Stimulated activated CD4-positive, alpha-beta T cell treated with anti-CD3 and anti-CD28 coated beads, Interleukin-1b, Interleukin-23, amount 100 ng/mL, for 24 hours (primary cell): ENCODE data around the gene LTBP4.

Source experiments
- DNase-seq, 4 experiments: peaks; one replicate each; pipeline ENCODE4 v3.0.0-alpha.2; 2020; ENCODE audit warnings: low read depth in 4 of 4, low spot score in 1 of 4

The LTBP4 gene

DNA sequence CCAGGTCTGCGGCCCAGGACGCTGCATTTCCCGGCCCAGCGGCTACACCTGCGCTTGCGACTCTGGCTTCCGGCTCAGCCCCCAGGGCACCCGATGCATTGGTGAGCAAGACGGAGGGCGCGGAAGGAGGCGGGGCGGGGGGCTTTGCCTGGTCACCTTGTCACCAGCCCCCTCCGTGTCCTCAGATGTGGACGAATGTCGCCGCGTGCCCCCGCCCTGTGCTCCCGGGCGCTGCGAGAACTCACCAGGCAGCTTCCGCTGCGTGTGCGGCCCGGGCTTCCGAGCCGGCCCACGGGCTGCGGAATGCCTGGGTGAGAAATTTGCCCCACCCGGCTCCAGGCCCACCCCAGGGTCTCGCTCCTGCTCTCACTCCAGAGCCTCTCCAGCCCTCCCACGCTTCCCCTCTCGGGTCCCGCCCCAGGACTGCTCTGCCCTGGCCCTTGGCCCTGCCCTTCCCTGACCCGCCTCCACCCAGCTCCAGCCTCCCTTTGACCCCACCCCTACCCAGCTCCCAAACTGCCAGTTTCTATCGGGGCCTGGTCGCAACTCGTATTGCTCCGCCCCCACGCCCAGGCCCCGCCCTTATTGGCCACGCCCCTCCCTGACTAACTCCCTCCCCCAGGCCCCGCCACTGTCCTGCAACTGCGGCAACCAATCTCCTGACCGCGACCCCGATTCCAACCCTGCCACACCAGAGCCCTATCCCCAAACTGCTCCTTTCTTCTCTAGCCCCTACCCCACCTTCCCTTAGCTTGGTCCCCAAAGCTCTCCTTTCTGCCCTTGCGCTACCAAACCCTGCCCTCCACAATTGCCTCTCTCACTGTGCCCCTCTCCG, 8.6 kb downstream of the LTBP4 start:
- DNase-seq, result peak; percentile 77 to 97 (median 90)

DNA sequence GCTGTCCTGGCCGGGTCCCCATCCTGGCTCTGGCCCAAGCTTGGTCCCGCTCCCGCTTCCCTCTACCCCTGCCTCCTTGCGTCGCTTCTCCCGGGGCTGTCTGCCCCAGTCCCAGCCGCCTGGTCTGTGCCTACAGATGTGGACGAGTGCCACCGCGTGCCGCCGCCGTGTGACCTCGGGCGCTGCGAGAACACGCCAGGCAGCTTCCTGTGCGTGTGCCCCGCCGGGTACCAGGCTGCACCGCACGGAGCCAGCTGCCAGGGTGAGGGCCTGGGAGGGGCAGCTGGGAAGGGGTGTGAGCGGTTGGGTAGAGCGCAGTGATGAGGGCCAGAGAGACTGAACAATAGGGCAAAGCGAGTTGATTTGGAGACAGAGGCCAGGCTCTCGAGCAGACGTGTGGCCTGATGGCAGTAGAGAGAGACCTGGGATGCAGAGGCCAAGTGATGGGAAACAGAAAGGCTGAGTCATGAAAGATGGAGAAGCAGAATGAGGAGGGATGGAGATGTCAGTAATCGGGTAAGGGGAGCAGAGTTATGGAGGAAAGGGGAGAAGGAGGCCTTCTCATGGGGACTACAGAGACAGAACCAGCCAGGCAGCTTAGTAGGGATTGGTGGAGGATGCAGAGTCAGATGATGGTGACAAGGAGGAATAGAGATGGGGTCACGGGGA, 9.4 kb downstream of the LTBP4 start:
- peak in 1 of 4 experiments; percentile 33 for DNase-seq

GRCh38 chr19:40611096-40611495, 9.9 kb downstream of the LTBP4 start:
- DNase-seq, result no peak

- DNase-seq, result no peak
Measured at GRCh38 chr19:40611900-40612698, 10.9 kb downstream of the LTBP4 start.

GRCh38 chr19:40612831-40613689, 11.9 kb downstream of the LTBP4 start:
- peak; percentile 62 to 81 (median 76) for DNase-seq

GRCh38 chr19:40613690-40614621, 12.8 kb downstream of the LTBP4 start:
- DNase-seq, result peak; percentile 71 to 87 (median 78)

GRCh38 chr19:40614622-40615411, 13.6 kb downstream of the LTBP4 start:
- peak; percentile 92 to 97 (median 96) for DNase-seq

DNA sequence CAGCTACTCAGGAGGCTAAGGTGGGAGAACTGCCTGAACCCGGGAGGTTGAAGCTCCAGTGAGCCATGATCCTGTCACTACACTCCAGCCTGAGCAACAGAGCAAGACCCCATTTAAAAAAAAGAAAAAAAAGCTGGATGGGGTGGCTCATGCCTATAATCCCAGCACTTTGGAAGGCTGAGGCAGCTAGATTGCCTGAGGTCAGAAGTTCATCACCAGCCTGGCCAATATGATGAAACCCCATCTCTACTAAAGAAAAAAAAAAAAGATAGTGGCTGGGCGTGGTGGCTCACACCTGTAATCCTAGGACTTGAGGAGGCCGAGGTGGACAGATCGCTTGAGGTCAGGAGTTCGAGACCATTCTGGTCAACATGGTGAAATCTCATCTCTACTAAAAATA, 15.0 kb downstream of the LTBP4 start:
- no peak for DNase-seq

DNA sequence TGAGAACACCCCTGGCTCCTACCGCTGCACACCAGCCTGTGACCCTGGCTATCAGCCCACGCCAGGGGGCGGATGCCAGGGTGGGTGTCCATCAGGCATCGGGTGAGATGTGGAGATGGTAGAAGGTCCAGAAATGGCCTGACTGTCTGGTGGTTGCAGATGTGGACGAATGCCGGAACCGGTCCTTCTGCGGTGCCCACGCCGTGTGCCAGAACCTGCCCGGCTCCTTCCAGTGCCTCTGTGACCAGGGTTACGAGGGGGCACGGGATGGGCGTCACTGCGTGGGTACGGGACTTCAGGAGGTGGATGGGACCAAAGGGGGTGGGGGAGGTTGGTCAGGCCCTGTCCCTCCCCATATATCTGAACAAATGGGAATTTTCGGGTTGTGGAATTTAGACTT, 15.8 kb downstream of the LTBP4 start:
- no peak for DNase-seq

DNA sequence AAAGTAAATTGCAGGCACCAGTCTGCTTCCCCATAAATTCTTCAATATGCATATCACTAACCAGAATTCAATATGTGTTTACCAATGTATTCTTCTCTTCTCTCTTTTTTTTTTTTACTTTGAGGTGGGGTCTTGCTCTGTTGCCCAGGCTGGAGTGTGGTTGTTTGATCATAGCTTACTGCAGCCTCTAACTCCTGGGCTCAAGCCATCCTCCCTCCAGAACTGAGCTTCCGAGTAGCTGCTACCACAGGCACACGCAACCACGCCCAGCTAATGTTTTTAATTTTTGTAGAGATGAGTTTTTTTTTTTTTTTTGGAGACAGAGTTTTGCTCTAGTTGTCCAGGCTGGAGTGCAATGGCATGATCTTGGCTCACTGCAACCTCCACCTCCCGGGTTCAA, 16.8 kb downstream of the LTBP4 start:
- DNase-seq, result no peak

GRCh38 chr19:40619333-40620160, 18.4 kb downstream of the LTBP4 start:
- no peak for DNase-seq

- DNase-seq, result no peak
Measured at GRCh38 chr19:40620161-40620485, 19.0 kb downstream of the LTBP4 start.

- no peak for DNase-seq
Measured at GRCh38 chr19:40621283-40621682, 20.1 kb downstream of the LTBP4 start.

DNA sequence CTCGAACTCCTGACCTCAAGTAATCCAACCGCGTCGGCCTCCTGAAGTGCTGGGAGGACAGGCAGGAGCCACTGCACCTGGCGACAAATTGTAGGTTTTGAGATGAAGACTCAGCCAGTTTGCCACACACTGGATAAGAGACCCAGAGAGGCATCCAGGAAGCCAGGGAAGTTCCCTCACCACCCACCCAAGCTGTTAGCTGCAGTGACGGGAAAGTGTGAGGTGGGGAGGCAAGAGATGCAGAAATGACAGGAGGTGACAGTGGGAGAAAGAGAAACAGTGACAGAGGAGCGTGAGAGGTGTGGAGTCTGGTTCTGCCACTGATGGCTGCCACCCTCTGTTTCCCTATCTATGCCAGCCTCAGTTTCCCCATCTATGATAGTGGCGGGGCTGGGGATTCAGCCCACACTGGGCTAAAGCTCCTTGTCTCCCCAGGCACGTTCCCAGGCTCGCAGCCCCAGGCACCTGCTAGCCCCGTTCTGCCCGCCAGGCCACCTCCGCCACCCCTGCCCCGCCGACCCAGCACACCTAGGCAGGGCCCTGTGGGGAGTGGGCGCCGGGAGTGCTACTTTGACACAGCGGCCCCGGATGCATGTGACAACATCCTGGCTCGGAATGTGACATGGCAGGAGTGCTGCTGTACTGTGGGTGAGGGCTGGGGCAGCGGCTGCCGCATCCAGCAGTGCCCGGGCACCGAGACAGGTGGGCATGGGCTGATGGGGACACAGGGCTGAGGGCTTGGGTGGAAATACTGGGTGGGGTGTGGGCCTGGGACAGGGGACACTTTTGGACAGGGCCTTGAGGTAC, 21.0 kb downstream of the LTBP4 start:
- no peak for DNase-seq

DNA sequence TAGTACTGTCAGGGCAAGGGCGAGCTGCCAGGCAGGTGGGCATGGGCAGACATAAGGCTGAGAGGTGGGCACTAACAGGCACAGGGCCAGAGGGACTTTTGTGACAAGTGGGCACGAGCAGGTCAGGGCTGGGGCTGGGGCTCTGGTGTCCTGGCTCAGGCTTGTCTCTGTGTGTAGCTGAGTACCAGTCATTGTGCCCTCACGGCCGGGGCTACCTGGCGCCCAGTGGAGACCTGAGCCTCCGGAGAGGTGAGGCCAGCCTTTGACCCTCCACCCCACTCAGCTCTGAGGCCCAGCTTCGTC, 21.6 kb downstream of the LTBP4 start:
- no peak for DNase-seq

DNA sequence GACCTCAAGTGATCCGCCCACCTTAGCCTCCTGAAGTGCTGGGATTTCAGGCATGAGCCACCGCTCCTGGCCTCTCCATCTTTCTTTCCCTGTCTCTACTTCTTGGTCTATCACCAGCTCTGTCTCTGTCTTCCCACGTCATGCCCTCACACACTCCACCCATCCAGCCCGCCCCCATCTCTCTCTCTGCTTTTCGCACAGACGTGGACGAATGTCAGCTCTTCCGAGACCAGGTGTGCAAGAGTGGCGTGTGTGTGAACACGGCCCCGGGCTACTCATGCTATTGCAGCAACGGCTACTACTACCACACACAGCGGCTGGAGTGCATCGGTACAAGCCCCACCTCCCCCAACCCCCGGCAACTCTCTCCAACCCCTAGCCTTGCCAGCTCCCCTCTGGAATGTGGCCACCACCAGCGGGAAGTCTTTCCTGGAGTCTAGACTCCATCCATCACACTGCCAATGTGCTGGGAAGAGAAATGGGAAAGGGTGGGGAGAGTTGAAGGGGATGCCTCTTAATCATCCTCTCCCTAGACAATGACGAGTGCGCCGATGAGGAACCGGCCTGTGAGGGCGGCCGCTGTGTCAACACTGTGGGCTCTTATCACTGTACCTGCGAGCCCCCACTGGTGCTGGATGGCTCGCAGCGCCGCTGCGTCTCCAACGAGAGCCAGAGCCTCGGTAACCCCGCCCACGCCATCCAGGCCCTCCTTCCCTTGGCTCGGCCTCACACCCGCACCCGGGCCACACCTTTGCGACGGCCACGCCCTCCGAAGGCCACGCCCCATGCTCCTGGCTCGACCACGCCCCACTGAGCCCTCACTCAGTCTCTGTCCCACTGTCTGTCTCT, 22.5 kb downstream of the LTBP4 start:
- no peak for DNase-seq
